Endothelial cell (in vitro differentiated cells): Measurements from ENCODE around the gene METAP2. TPM values are rescaled to one million over a fixed set of nuclear protein-coding genes. Genes with fewer than 3 reads are reported as not detected.
"Not testable (repeated sequence)": the region's sequence is repeated elsewhere in the genome, so short reads cannot be mapped to it uniquely, and the experiment has no call there.

Source experiments
- DNase-seq: peaks from one replicate; pipeline ENCODE4 v3.0.0; 2021; ENCODE audit warnings: low spot score
- H3K27ac Mint-ChIP-seq: one replicate; pipeline ENCODE4 v1.8.0; 2021; ENCODE audit warnings: mixed read lengths, inconsistent platforms; ENCODE audit not compliant: unreplicated experiment
- H3K27me3 Mint-ChIP-seq: one replicate; pipeline ENCODE4 v1.8.0; 2021; ENCODE audit warnings: mild to moderate bottlenecking, moderate library complexity, mixed read lengths, inconsistent platforms; ENCODE audit not compliant: unreplicated experiment
- H3K36me3 Mint-ChIP-seq: one replicate; pipeline ENCODE4 v1.8.0; 2021; ENCODE audit warnings: mild to moderate bottlenecking, low read depth, mixed read lengths, inconsistent platforms; ENCODE audit not compliant: unreplicated experiment
- H3K4me1 Mint-ChIP-seq: one replicate; pipeline ENCODE4 v1.8.0; 2021; ENCODE audit warnings: mild to moderate bottlenecking, mixed read lengths, inconsistent platforms; ENCODE audit not compliant: unreplicated experiment
- H3K4me3 Mint-ChIP-seq: one replicate; pipeline ENCODE4 v1.8.0; 2021; ENCODE audit warnings: mild to moderate bottlenecking, mixed read lengths, inconsistent platforms; ENCODE audit not compliant: unreplicated experiment
- H3K9me3 Mint-ChIP-seq: one replicate; pipeline ENCODE4 v1.8.0; 2021; ENCODE audit warnings: mixed read lengths, inconsistent platforms; ENCODE audit not compliant: unreplicated experiment
- total RNA-seq: library from RNA; stranded (reverse); fragmentation: NEBNext Ultra II Directional; extraction: Animal tissue kit (Norgen Biotek cat#: 25700); gene quantifications from one replicate; pipeline ENCODE4 v1.2.1, GENCODE V29; 2021; ENCODE audit not compliant: unreplicated experiment
- TF ChIP-seq, protein P1 (sequence below): fragments of 200-600 bp; sonication (generic); IDR thresholded peaks from one replicate; pipeline ENCODE4 v1.5.0; 2021; ENCODE audit warnings: antibody characterized with exemption; ENCODE audit not compliant: unreplicated experiment

The METAP2 gene
- total RNA-seq, 1 donor from 2014 or later: 69.6 TPM

DNA sequence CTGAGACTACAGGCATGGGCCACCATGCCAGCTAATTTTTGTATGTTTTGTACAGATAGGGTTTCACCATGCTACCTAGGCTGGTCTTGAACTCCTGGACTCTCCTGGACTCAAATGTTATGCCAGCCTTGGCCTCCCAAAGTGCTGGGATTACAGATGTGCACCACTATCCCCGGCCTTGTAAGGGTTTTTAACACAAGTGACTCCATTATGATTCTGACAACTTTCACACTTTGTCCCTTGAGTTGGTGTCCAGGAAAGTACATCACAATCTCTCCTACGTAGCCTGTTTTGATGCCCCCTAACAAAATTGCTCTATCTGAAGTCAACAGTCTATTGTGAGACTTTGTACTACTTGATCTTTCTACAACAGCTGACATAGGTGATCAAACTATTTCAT is 11.4 kb upstream of the METAP2 start:
- no peak overlapping the region for H3K4me3 Mint-ChIP-seq
- TF ChIP-seq, protein P1, sequence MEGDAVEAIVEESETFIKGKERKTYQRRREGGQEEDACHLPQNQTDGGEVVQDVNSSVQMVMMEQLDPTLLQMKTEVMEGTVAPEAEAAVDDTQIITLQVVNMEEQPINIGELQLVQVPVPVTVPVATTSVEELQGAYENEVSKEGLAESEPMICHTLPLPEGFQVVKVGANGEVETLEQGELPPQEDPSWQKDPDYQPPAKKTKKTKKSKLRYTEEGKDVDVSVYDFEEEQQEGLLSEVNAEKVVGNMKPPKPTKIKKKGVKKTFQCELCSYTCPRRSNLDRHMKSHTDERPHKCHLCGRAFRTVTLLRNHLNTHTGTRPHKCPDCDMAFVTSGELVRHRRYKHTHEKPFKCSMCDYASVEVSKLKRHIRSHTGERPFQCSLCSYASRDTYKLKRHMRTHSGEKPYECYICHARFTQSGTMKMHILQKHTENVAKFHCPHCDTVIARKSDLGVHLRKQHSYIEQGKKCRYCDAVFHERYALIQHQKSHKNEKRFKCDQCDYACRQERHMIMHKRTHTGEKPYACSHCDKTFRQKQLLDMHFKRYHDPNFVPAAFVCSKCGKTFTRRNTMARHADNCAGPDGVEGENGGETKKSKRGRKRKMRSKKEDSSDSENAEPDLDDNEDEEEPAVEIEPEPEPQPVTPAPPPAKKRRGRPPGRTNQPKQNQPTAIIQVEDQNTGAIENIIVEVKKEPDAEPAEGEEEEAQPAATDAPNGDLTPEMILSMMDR: no peak
- no peaks in the 10 kb centered on the region for H3K4me1 Mint-ChIP-seq
- no peak overlapping the region for H3K27ac Mint-ChIP-seq
- peaks cover 6% of the 10 kb centered on the region for H3K27me3 Mint-ChIP-seq
- H3K36me3 Mint-ChIP-seq: peaks cover 11% of the 10 kb centered on the region
- H3K9me3 Mint-ChIP-seq: no peaks in the 10 kb centered on the region
- no peak for DNase-seq

DNA sequence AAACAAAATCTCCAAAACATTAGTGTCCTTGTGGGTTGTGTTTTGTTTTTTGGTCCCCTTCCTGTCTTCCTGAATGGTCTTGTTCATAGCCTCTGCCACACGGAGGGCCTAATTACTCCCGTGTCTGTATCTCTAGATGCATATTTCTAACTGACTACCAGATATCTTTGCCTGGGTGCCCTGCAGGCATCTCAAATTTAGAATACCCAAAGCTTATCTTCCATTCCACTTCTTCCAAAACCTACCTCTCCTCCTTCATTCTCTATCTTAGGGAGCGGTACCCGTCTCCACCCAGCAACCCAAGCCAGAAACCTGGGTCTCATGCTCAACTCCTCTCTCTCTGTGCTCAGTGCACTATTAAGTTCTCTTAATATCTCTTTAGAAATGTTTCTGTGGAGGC is 10.9 kb upstream of the METAP2 start:
- peaks cover 6% of the 10 kb centered on the region for H3K36me3 Mint-ChIP-seq
- peaks cover 6% of the 10 kb centered on the region for H3K27me3 Mint-ChIP-seq
- H3K9me3 Mint-ChIP-seq: no peaks in the 10 kb centered on the region
- no peak overlapping the region for H3K27ac Mint-ChIP-seq
- H3K4me1 Mint-ChIP-seq: no peaks in the 10 kb centered on the region
- TF ChIP-seq, protein P1: no peak
- no peak for DNase-seq
- no peak overlapping the region for H3K4me3 Mint-ChIP-seq

DNA sequence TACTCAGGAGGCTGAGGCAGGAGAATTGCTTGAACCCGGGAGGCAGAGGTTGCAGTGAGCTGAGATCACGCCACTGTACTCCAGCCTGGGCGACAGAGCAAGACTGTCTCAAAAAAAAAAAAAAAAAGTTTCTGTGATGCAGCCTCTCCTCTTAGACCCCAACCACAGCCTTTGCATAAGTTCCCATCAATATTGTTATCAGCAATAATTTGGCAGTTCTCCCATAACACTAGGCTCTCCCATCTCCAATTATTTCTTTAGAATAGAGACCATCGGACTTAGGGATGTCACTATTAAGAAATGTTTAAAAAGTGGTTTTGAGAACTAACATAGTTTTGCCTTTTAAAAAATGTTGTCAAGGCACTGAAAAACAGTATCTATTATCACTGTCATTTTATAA is 10.2 kb upstream of the METAP2 start:
- H3K4me3 Mint-ChIP-seq, DNase-seq, H3K36me3 Mint-ChIP-seq, H3K27me3 Mint-ChIP-seq, H3K9me3 Mint-ChIP-seq, H3K4me1 Mint-ChIP-seq, H3K27ac Mint-ChIP-seq: not testable (repeated sequence)

DNA sequence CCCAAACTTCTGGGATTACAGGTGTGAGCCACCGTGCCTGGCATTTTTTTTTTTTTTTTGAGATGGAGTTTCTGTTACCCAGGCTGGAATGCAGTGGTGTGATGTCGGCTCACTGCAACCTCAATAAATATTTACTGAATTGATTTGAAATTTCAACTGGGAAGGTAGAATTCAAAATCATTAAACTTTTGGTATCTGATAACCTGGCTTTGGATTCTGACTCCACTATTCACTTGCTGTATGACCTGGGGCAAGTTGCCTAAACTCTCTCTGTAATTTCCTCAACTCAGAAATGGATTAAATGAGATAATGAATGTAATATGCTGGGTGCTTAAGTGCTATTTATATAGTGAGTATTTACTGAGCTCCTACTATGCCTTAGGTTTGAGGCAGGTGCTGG is 8.7 kb upstream of the METAP2 start:
- TF ChIP-seq, protein P1: no peak
- no peak overlapping the region for H3K4me3 Mint-ChIP-seq
- no peak for DNase-seq
- H3K4me1 Mint-ChIP-seq: no peaks in the 10 kb centered on the region
- H3K9me3 Mint-ChIP-seq: no peaks in the 10 kb centered on the region
- no peaks in the 10 kb centered on the region for H3K36me3 Mint-ChIP-seq
- H3K27me3 Mint-ChIP-seq: peaks cover 6% of the 10 kb centered on the region
- H3K27ac Mint-ChIP-seq: no peak overlapping the region

DNA sequence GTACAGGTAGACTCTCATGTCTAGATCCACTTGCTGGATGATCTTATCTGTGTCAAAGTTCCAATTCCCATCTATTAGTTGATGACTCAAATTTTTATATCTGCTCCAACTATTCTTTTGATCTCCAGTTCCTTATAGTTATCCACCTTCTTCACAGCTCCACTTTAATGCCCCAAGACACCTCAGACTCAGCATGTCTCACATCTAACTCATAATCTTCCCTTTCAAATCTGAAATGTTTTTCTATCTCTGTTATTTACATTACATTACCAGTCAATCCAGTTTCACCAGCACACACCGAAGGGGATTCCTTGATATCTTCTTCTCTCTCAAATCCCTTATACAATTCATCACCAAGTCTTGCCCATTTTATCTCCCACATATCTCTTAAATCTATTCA is 3.7 kb upstream of the METAP2 start:
- Mint-ChIP-seq H3K27me3 (peaks cover 9% of the 10 kb centered on the region), H3K36me3 (peaks cover 4% of the 10 kb centered on the region), H3K4me1 (peaks cover 20% of the 10 kb centered on the region), H3K9me3 (no peaks in the 10 kb centered on the region), H3K4me3 (no peak overlapping the region), H3K27ac (no peak overlapping the region)
- no peak for DNase-seq
- TF ChIP-seq, protein P1: no peak
